IPS-NIHi11 (cell line): ENCODE measurements around the gene KRTAP4-8.
"Not testable (repeated sequence)": the region's sequence is repeated elsewhere in the genome, so short reads cannot be mapped to it uniquely, and the experiment has no call there.

Experiments
- DNase-seq: peaks from one replicate; pipeline ENCODE4 v3.0.0; 2012; ENCODE audit warnings: mixed read lengths, low spot score

Gene KRTAP4-8

DNA sequence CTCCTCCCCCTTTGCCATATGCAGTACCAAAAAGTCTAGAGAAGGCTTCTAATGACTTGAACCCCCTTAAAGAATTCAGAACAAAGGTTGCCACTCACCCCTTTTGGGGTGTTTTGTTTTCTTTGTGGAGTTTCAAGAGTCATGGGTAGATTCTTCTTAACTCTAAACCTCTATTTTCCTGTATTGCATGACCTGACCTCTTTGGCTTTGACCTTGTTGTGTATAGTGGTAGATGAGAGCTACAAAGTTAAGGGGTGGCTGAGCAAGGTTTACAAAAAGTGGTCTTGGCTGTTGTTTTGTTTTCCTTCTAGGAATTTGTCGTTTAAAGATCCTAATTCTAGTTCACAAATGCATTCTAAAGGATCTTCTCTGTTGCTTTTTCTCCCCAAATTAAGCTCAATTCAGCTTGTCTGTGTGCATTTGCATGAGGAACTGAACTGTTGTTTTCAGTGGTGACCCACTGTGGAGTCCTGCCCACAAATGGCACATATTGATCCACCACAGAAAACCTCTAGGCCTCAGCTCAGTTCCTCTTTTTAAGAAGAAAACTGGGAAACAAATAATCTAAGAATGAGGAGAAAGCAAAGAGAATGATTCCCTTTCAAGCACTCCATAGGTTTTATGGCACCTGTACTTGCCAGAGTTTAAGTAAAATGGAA lies 10.9 kb upstream of the KRTAP4-8 start:
- DNase-seq: not testable (repeated sequence)

DNA sequence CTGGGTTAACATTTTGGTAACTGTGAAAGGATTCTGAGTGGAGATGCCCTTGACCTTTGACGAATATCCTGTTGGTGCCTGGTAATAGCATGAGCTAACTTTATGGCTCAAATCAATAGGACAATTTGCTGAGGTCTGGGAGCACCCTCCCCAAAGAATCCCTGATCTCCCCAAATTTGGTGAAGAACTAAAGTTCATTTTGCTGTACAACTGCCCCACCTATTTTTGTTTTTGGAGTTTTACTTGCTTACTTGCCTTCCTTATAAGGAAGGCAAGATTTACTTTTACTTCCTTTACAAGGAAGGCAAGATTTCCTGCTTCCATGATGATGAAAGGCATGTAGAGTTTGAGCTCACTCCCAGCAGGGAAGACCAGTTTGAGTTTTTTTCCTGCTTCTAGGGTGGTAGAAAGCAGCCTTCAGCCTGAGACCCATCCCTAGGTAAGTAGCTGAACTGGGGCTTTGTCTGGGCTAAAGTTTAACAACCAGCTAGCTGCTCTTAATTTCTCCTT lies 10.1 kb upstream of the KRTAP4-8 start:
- no peak for DNase-seq

DNA sequence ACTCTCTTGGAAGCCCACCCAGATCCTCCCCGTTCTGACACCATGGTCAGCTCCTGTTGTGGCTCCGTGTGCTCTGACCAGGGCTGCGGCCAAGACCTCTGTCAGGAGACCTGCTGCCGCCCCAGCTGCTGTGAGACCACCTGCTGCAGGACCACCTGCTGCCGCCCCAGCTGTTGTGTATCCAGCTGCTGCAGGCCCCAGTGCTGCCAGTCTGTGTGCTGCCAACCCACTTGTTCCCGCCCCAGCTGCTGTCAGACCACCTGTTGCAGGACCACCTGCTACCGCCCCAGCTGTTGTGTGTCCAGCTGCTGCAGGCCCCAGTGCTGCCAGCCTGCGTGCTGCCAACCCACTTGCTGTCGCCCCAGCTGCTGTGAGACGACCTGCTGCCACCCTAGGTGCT lies 7.4 kb upstream of the KRTAP4-8 start, which contains the start of gene KRTAP4-9:
TSS of gene KRTAP4-9 (plus strand) at position 43 of the 400 bp plus-strand sequence. CDS start at position 43, 0 bp downstream.
- DNase-seq: not testable (repeated sequence)

DNA sequence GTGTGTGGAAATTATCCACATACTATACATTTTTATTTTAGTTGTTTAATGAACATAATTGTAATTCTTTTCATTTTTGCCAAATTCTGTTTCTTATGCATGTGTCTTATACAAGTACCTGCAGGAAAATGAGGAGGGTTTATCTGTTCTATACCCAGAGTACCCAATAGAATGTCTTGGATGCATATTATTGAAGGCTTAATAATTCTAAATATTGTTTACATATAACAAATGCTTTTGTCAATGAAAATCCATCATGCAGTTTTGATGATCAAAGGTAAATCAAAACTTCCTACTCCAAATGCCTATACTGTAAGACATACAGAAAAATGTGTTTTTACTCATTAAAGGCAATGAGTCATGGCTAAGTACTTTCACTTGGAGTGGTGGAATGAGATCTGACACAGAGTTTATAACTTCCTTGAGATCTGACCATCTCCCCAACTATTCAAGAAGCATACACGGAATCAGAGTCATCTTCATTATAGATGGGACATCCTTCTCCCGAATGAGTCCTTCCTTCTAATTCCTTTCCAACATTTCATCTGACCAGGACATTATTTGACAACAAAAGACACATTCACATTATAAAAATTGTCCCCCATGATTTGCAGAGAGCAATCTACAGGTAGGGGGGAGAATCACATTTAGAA lies 6.6 kb upstream of the KRTAP4-8 start:
- not testable (repeated sequence) for DNase-seq

DNA sequence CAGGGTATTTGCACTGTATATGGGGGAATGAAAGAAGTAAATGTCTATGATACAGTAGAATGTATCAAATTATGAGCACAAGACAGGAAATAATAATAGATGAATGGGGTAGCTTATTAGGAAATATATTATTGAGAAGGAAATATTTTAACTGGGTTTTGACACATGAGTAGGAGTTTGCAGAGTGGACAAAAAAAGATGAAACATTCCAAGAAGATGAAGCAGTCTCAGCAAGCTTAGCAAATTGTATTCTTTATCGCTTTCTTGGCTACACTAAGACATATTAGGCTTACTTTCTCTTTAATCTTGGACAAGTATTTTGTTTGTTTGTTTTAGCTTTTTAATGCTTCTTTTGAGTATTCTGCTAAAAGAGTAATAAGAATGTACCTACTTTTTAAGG lies 6.0 kb upstream of the KRTAP4-8 start:
- DNase-seq: no peak

DNA sequence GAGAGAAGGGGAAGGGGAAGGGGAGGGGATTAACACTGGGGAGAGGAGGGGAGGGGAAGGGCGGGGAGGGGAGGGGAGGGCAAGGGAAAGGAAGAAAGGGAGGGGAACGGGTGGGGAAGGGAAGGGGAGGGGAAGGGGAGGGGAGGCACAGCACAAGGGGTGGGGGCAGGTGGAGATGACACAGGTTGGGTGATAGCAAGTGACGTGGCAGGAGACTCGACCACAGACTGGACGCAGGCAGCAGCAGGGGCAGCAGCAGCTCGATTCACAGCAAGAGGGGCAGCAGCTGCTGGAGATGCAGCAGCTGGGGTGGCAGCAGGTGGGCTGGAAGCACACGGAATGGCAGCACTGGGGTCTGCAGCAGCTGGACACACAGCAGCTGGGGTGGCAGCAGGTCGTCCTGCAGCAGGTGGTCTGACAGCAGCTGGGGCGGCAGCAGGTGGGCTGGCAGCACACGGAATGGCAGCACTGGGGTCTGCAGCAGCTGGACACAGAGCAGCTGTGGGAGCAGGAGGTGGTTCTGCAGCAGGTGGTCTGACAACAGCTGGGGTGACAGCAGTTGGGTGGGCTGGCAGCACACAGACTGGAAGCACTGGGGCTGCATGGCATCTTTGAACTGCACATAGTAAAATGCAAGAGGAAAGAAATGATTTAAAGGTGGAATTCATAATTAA lies 3.8 kb upstream of the KRTAP4-8 start, which contains the start of gene KRTAP4-16:
TSS of gene KRTAP4-16 (minus strand) at position 624 of the 674 bp plus-strand sequence. CDS start at position 624, 0 bp downstream.
- peak; percentile 14 for DNase-seq

DNA sequence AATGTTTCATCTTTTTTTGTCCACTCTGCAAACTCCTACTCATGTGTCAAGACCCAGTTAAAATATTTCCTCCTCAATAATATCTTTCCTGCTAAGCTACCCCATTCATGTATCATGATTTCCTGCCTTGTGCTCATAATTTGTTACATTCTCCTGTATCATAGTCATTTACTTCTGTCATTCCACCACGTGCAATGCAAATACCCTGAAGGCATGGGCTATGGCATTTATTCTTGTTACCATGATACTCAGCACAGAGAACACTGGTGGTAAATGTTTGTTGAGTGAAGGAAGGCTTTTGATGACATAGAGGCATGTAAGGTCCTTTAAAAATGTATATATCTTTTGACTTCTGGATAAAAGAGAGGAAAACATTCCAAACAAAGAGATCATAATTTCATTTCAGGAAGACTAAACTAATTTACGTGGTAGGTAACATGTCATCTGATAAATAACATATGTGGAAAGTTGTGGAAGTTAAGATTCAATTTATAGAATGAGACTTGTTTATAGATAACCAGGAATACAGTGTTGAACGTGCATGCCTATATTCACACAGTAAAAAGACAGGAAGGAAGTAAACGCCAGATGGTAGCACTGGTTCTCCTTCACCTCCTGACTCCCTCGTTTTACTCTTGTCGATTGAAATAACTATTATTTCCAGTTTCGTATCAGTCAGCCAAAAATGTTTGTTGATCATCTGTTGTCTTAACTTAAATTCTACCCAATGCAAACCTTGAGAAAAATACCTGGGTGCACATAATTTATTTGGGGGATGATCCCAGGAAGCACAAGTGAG lies 1.9 kb upstream of the KRTAP4-8 start:
- DNase-seq: not testable (repeated sequence)

DNA sequence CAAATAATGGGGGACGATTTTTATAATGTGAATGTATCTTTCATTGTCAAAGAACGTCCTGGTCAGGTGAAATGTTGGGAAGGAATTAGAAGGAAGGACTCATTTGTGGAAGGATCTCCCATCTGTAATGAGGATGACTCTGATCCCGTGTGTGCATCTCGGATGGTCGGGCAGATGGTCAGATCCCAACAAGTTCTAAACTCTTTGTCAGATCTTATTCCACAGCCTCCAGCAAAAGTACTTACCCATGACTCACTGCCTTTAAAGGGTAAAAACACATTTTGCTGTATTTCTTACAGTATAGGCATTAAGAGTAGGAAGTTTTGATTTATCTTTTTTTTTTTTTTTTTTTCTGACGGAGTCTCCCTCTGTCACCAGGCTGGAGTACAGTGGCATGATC lies 539 bp upstream of the KRTAP4-8 start:
- no peak for DNase-seq

DNA sequence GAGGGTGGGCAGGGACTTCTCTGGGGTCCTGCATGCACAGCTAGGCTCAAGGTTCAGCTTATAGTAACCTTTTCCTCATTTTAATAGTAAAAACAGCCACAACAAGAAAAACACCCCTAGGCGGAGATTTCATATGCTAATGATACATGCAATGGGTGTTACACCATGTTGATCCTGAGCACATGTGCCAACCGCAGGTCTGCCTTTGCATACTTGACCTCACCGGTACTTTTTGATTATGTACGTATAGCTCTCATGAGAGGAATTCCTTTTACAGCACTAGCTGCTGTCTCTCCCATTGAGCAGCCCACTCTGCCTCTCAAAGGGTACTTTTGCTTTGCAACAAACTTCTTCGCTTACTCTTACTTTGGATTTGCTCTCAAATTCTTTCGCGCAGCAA lies 1.9 kb downstream of the KRTAP4-8 start:
- DNase-seq: no peak

DNA sequence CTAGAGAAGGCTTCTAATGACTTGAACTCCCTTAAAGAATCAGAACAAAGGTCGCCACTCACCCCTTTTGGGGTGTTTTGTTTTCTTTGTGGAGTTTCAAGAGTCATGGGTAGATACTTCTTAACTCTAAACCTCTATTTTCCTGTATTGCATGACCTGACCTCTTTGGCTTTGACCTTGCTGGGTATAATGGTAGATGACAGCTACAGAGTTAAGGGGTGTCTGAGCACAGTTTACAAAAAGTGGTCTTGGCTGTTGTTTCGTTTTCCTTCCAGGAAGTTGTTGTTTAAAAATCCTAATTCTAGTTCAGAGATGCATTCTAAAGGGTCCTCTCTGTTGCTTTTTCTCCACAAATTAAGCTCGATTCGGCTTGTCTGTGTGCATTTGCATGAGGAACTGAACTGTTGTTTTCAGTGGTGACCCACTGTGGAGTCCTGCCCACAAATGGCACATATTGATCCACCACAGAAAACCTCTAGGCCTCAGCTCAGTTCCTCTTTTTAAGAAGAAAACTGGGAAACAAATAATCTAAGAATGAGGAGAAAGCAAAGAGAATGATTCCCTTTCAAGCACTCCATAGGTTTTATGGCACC lies 9.1 kb downstream of the KRTAP4-8 start:
- DNase-seq: not testable (repeated sequence)

DNA sequence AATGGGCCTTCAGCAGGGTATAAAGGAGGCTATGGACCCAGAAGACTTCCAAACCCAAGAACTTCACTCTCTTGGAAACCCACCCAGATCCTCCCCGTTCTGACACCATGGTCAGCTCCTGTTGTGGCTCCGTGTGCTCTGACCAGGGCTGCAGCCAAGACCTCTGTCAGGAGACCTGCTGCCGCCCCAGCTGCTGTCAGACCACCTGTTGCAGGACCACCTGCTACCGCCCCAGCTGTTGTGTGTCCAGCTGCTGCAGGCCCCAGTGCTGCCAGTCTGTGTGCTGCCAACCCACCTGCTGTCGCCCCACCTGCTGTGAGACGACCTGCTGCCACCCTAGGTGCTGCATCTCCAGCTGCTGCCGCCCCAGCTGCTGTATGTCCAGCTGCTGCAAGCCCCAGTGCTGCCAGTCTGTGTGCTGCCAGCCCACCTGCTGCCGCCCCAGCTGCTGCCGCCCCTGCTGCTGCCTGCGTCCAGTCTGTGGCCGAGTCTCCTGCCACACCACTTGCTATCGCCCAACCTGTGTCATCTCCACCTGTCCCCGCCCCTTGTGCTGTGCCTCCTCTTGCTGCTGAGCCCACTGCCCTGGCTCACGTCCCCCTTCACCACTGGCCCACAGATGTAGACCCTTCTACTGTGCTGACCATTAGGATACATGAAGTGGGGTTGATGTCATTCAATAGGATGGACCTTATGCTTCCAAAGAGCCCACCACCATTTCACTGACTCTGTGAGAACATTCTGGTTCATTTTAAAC lies 13.7 kb downstream of the KRTAP4-8 start, which contains the start of gene KRTAP4-7:
TSS of gene KRTAP4-7 (plus strand) at position 51 of the 757 bp plus-strand sequence. CDS start at position 108, 57 bp downstream.
- DNase-seq: not testable (repeated sequence)

DNA sequence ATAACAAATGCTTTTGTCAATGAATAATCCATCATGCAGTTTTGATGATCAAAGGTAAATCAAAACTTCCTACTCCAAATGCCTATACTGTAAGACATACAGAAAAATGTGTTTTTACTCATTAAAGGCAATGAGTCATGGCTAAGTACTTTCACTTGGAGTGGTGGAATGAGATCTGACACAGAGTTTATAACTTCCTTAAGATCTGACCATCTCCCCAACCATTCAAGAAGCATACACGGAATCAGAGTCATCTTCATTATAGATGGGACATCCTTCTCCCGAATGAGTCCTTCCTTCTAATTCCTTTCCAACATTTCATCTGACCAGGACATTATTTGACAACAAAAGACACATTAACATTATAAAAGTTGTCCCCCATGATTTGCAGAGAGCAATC lies 14.5 kb downstream of the KRTAP4-8 start:
- not testable (repeated sequence) for DNase-seq

DNA sequence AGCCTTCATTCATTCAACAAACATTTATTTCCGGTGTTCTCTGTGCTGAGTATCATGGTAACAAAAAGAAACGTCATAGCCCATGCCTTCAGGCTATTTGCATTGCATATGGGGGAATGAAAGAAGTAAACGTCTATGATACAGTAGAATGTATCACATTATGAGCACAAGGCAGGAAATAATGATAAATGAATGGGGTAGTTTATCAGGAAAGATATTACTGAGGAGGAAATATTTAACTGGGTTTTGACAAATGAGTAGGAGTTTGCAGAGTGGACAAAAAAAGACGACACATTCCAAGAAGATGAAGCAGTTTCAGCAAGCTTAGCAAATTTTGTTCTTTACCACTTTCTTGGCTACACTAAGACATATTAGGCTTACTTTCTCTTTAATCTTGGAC lies 15.3 kb downstream of the KRTAP4-8 start:
- no peak for DNase-seq

DNA sequence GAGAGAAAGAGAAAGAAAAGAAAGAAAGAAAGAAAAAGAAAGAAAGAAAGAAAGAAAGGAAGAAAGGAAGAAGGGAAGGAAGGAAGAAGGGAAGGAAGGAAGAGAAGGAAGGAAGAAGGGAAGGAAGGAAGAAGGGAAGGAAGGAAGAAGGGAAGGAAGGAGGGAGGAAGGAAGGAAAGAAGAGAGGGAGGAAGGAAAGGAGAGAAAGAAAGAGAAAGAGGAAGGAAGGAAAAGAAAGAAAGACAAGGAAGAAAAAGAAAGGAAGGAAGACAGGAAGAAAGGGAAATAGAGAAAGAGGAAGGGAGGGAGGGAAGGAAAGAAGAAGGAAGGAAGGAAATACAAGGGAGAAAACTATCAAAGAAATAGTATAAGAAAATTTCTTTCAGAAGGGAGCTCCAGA lies 21.2 kb downstream of the KRTAP4-8 start:
- no peak for DNase-seq

DNA sequence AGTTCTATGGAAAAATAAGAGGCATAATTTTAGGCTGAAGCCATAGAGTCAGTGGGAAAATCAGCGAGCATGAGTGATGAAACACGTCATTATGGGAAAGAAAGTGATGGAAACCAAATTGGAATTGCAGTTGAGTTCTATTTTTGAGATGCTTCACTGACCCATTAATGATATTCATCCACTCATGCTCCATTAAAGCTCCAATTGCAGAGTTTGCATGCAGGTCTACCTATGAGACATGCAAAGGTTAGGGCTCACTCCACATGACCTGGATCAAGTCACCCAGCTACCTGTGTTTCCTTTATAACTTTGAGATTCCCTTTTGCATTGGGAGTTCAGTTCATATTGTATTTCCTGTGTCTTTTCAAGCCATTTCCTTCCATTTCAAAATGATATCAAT lies 24.3 kb downstream of the KRTAP4-8 start:
- DNase-seq: no peak

DNA sequence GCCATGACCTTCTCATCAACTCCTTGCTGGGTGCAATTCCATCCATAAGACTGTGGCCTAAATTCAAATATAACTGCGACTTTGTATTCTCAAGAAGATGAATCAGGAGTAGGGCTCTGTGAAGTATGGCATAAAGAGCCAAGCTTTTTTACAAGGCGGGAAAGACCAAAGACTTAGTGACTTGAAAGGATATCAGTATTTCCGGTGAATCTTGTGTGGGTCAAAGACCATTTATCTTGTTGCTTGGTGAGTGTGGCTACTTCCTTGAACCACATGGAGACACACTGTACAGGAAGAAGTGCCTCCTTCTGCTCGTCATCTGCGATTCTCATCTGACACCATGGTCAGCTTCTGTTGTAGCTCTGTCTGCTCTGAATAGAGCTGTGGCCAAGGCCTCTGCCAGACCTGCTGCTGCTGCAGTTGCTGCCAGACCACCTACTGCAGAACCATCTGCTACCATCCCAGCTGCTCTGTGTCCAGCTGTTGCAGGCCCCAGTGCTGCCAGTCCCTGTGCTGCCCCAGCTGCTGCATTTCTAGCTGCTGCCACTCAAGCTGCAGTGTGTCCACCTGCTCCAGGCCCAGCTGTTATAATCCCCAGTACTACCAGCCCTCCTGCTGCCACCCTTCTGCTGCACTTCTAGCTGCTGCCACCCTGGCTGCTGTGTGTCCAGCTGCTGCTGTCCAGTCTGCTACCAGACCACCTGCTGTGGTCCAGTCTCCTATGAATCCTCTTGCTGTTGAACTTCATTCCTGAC lies 26.2 kb downstream of the KRTAP4-8 start:
- DNase-seq: no peak

DNA sequence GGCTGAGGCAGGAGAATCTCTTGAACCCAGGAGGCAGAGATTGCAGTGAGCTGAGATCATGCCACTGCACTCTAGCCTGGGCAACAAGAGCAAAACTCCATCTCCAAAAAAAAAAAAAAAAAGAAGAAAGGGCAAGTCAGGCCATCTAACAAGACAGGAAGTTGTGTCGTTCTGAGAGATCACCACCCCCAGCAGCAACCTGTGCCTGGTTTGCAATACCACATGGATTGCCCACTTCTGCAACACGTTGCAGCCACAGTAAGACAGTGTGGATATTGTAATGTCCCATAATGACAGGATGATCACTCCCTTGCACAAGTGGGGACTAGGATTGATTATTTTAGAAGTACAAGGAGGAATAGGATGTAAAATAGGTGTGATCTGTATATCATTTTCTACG lies 28.9 kb downstream of the KRTAP4-8 start:
- DNase-seq: no peak

DNA sequence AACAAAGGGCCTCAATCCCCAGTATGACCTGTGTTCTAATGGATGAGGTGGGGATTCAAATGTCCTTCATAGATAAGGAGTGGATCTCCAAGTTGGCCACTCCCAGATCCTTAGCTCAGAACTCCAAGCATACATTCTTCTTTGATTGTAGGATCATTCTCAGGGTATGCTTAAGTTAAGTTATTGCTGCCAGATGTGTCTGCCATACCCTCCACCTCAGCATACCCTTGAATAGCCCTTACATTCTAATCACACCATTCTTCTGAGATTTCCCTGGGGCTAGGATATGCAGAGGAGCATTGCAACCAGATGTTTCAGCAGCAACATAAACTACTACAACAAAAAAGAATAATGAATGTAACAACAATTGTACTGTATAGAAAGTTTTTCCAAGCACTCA lies 30.7 kb downstream of the KRTAP4-8 start:
- DNase-seq: no peak

DNA sequence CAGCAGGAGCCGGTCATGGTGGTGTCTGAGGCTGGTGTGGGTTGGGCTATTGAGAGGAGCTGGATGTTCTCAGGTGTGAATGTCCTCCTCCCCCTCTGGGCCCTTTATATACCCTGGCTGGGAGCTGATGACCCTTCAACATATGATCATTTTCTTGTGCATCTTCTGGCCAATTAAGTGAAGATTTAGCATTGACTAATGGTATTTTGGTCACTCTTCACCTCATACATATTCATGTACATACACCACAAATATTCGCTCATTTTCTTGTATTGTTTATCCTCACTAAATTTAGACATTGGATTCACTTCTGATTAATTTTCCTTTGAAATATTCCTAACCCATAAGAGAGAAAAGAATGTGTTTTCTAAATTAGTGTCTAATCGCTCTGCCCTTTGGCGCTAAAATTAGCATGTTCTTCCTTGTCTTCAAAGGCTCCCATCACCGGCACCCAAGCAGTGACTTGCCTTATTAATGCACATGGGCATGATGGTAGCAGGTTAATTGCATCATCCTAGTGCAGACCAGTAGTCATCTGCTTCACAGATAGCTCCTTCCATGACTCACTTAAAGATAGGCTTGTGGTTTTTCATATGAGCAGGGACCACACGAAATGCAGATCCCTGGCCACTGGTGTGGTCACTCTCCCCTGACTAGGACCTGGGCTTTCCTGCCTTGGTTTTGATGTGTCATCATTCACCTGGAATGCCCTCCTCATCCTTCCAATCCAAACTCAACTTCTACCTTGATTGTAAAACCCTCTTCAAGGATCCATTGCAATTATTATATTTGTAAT lies 31.9 kb downstream of the KRTAP4-8 start, which contains the start of gene KRTAP2-4:
TSS of gene KRTAP2-4 (minus strand) at position 51 of the 796 bp plus-strand sequence. CDS start at position 17, 34 bp downstream.
- no peak for DNase-seq
